OCI-LY7 (cell line): Measurements from ENCODE around the gene ARHGAP28.

ENCODE experiments used
- EZH2phosphoT487 ChIP-seq: fragments of 200-600 bp; sonication (generic); IDR thresholded peaks from 2 replicates; pipeline ENCODE4 v1.6.1; 2018; ENCODE audit warnings: low read depth, borderline replicate concordance, mild to moderate bottlenecking, mixed run types, antibody characterized with exemption, low read length, moderate library complexity, mixed read lengths
- TF ChIP-seq, protein P1 (sequence below): fragments of 200-600 bp; sonication (generic); conservative IDR thresholded peaks from 2 replicates; pipeline ENCODE4 v1.5.1; 2014; ENCODE audit warnings: mild to moderate bottlenecking, antibody characterized with exemption, low read length, moderate library complexity, mixed read lengths

DNA sequence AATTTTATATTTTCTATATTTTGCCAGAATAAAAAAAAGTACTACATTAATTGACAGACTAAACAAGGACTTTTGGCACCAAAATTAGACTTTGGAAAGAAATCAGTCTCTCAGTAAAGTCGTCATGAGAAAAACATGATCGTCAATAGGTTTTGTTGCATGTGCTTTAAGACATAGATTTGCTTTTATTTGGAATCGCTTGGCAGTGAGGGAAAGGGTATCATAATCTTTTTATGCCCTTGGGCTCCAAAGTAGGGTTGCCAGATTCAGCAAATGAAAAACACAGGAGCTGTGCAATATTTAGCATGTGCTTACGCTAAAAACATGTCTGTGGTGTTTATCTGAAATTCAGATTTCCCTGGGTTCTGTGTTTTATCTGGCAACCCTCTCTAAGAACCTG is 210.5 kb downstream of the ARHGAP28 start:
- TF ChIP-seq, protein P1, sequence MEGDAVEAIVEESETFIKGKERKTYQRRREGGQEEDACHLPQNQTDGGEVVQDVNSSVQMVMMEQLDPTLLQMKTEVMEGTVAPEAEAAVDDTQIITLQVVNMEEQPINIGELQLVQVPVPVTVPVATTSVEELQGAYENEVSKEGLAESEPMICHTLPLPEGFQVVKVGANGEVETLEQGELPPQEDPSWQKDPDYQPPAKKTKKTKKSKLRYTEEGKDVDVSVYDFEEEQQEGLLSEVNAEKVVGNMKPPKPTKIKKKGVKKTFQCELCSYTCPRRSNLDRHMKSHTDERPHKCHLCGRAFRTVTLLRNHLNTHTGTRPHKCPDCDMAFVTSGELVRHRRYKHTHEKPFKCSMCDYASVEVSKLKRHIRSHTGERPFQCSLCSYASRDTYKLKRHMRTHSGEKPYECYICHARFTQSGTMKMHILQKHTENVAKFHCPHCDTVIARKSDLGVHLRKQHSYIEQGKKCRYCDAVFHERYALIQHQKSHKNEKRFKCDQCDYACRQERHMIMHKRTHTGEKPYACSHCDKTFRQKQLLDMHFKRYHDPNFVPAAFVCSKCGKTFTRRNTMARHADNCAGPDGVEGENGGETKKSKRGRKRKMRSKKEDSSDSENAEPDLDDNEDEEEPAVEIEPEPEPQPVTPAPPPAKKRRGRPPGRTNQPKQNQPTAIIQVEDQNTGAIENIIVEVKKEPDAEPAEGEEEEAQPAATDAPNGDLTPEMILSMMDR: no peak
- no peak for TF ChIP-seq EZH2phosphoT487
